CD1c-positive myeloid dendritic cell (primary cell): Measurements from ENCODE around the gene TCOF1.
A peak's percentile ranks its signal among the peaks of the same experiment; 100 is the strongest.
"Not testable (repeated sequence)": the region's sequence is repeated elsewhere in the genome, so short reads cannot be mapped to it uniquely, and the experiment has no call there.

Experiments
- DNase-seq: peaks from one replicate; pipeline ENCODE4 v3.0.0-alpha.2; 2016; ENCODE audit errors: extremely low spot score

Gene TCOF1

GRCh38 chr5:150404535-150404934, 47.0 kb downstream of the TCOF1 start:
- DNase-seq, result no peak

GRCh38 chr5:150404941-150405816, 47.7 kb downstream of the TCOF1 start:
- DNase-seq, result no peak

- DNase-seq, result no peak
Measured at GRCh38 chr5:150406103-150406722, 48.7 kb downstream of the TCOF1 start.

- no peak for DNase-seq
Measured at GRCh38 chr5:150406723-150407095, 49.2 kb downstream of the TCOF1 start.

GRCh38 chr5:150407096-150407720, 49.7 kb downstream of the TCOF1 start:
- no peak for DNase-seq

GRCh38 chr5:150408231-150408943, 50.9 kb downstream of the TCOF1 start:
- DNase-seq, result peak; percentile 20

- peak; percentile 93 for DNase-seq
Measured at GRCh38 chr5:150409638-150410523, 52.4 kb downstream of the TCOF1 start.

GRCh38 chr5:150410524-150411244, 53.2 kb downstream of the TCOF1 start:
- peak; percentile 92 for DNase-seq

- DNase-seq, result peak; percentile 82
Measured at GRCh38 chr5:150411245-150411979, 53.9 kb downstream of the TCOF1 start.

- DNase-seq, result peak; percentile 99
Measured at GRCh38 chr5:150412319-150413175, 55.0 kb downstream of the TCOF1 start, which contains the start of gene CD74. Gene CD74 (minus strand): TSS chr5:150412910. CDS start chr5:150412749, 161 bp downstream.

- peak; percentile 92 for DNase-seq
Measured at GRCh38 chr5:150413176-150413901, 55.8 kb downstream of the TCOF1 start.

GRCh38 chr5:150413902-150414790, 56.6 kb downstream of the TCOF1 start:
- not testable (repeated sequence) for DNase-seq

GRCh38 chr5:150419630-150420270, 62.3 kb downstream of the TCOF1 start:
- no peak for DNase-seq

- no peak for DNase-seq
Measured at GRCh38 chr5:150422075-150422474, 64.6 kb downstream of the TCOF1 start.

GRCh38 chr5:150422758-150423157, 65.3 kb downstream of the TCOF1 start:
- no peak for DNase-seq

- DNase-seq, result not testable (repeated sequence)
Measured at GRCh38 chr5:150426165-150426564, 68.7 kb downstream of the TCOF1 start.
